AG09319 (cell line): ENCODE data around the gene CSF3R.

Experiments
- DNase-seq: peaks from one replicate; pipeline ENCODE4 v3.0.0-alpha.2; 2010; ENCODE audit warnings: low read depth; ENCODE audit errors: extremely low read depth
- CTCF ChIP-seq: IDR thresholded peaks from 2 replicates; pipeline ENCODE4 v1.5.1; 2011; ENCODE audit warnings: low read depth, mild to moderate bottlenecking, inconsistent platforms, low read length, moderate library complexity

Gene CSF3R

GRCh38 chr1:36450919-36451305 lies 31.8 kb downstream of the CSF3R start:
- DNase-seq = no peak
- no peak for TF ChIP-seq CTCF

GRCh38 chr1:36450270-36450918 lies 32.3 kb downstream of the CSF3R start, which contains the start of gene OSCP1:
TSS of gene OSCP1 (minus strand) at chr1:36450451. CDS start at chr1:36450369, 82 bp downstream.
- no peak for TF ChIP-seq CTCF
- DNase-seq = peak; percentile 94

GRCh38 chr1:36448530-36449056 lies 34.1 kb downstream of the CSF3R start:
- TF ChIP-seq CTCF = no peak

GRCh38 chr1:36447450-36447849 lies 35.3 kb downstream of the CSF3R start:
- DNase-seq = no peak
- TF ChIP-seq CTCF = no peak

More at GRCh38 chr1:36448530-36449056, 34.1 kb downstream of the CSF3R start:
- DNase-seq = no peak

- no peak for TF ChIP-seq CTCF
- no peak for DNase-seq
These were observed 36.0 kb downstream of the CSF3R start for GRCh38 chr1:36446746-36447145.

- TF ChIP-seq CTCF = no peak
- no peak for DNase-seq
These were observed 36.4 kb downstream of the CSF3R start for GRCh38 chr1:36446271-36446670.

GRCh38 chr1:36443297-36443696 lies 39.4 kb downstream of the CSF3R start:
- no peak for TF ChIP-seq CTCF
- DNase-seq = no peak
